ENCODE measurements around the gene BIN1. TPM values are rescaled to one million over a fixed set of nuclear protein-coding genes. Genes with fewer than 3 reads are reported as not detected.

BIN1 gene
- polyA plus RNA-seq, 1 donor (not counting 4 experiments of a cell fraction or from before 2014, with no cell fraction given) = 5.4 TPM

- TF ChIP-seq CTCF (optimal IDR thresholded peaks at IDR 0.05 in 1 of 3, IDR thresholded peaks at IDR 0.05 in 1 of 3, conservative IDR thresholded peaks at IDR 0.05 in 1 of 3; ENCODE audit: extremely low read depth in 1 of 3, insufficient read depth in 2 of 3, low read length in 3 of 3) = no peak
- TF ChIP-seq EZH2 (IDR thresholded peaks at IDR 0.05; ENCODE audit: low read length) = no peak
- Histone ChIP-seq H3K27ac (ENCODE audit: control insufficient read depth, insufficient read depth, low read length) (no peak overlapping the region), H3K4me3 (ENCODE audit: control insufficient read depth in 2 of 3, extremely low read depth in 1 of 3, insufficient read depth in 2 of 3, low read depth in 1 of 3, low read length in 3 of 3) (no peak overlapping the region), H3K9me3 (ENCODE audit: control insufficient read depth, low read depth, low read length) (no peaks in the 10 kb centered on the region), H2AFZ (ENCODE audit: control insufficient read depth, low read length) (no peak overlapping the region), H3K36me3 (ENCODE audit: control insufficient read depth in 2 of 2, extremely low read depth in 1 of 2, insufficient read depth in 2 of 2, low read length in 2 of 2) (no peaks in the 10 kb centered on the region), H3K79me2 (ENCODE audit: control insufficient read depth, insufficient read depth, low read length) (no peaks in the 10 kb centered on the region), H3K9me1 (ENCODE audit: control insufficient read depth, extremely low read depth, insufficient read depth, low read length) (no peaks in the 10 kb centered on the region), H3K4me1 (ENCODE audit: control insufficient read depth, extremely low read depth, insufficient read depth, low read length) (no peaks in the 10 kb centered on the region), H3K9ac (ENCODE audit: control insufficient read depth, extremely low read depth, insufficient read depth, low read length) (no peak overlapping the region), H3K4me2 (ENCODE audit: control insufficient read depth, extremely low read depth, insufficient read depth, low read depth, low read length) (no peak overlapping the region), H3K27me3 (ENCODE audit: control insufficient read depth, extremely low read depth, insufficient read depth, low read length) (no peaks in the 10 kb centered on the region), H4K20me1 (ENCODE audit: control insufficient read depth, extremely low read depth, insufficient read depth, low read length) (no peaks in the 10 kb centered on the region)
- FAIRE-seq = no peak
- no peak for DNase-seq (ENCODE audit: low read depth, low spot score)
- dilution Hi-C loops (cut with MboI; ENCODE audit: extremely low pct_ligation_motif_present, low sequenced_read_pairs) = no loop called here
These were observed 17.5 kb upstream of the BIN1 start for GRCh38 chr2:127124426-127124825.

DNA sequence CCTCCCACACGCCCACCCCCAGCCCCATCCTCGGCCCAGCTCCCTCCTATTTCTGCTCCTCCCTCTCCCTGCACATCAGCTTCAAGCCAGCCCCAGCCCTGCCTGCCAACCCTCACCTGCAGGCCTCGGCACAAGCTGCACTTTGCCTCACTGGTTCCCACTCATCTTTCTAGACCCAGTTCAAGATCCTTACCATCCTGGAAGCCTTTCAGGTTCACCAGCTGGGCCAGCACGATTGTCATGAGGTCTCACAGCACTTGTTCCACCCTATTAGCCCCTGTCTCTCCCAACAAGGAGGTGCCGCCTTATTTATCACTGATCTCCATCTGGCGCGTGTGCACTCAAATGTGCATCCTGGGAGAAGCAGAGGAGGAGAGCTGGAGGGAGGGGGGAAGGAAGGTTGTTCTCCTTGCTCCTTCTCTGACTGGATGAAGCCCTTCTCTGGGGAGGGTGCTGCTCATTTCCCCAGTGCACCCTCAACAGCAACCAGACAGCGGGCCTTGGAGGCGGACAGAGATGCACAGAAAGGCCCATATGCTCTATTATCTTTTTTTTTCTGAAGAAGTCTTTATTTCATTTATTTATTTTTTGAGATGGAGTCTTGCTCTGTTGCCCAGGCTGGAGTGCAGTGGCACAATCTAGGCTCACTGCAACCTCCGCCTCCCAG lies 15.5 kb upstream of the BIN1 start:
- no peak overlapping the region for H3K4me2 ChIP-seq (ENCODE audit: control insufficient read depth, extremely low read depth, insufficient read depth, low read depth, low read length)
- H3K36me3 ChIP-seq (ENCODE audit: control insufficient read depth in 2 of 2, extremely low read depth in 1 of 2, insufficient read depth in 2 of 2, low read length in 2 of 2) = no peaks in the 10 kb centered on the region
- FAIRE-seq (no peak), DNase-seq (ENCODE audit: low read depth, low spot score) (no peak)
- H3K79me2 ChIP-seq (ENCODE audit: control insufficient read depth, insufficient read depth, low read length) = no peaks in the 10 kb centered on the region
- no peaks in the 10 kb centered on the region for H4K20me1 ChIP-seq (ENCODE audit: control insufficient read depth, extremely low read depth, insufficient read depth, low read length)
- no peaks in the 10 kb centered on the region for H3K27me3 ChIP-seq (ENCODE audit: control insufficient read depth, extremely low read depth, insufficient read depth, low read length)
- H3K27ac ChIP-seq (ENCODE audit: control insufficient read depth, insufficient read depth, low read length) = no peak overlapping the region
- no peaks in the 10 kb centered on the region for H3K9me1 ChIP-seq (ENCODE audit: control insufficient read depth, extremely low read depth, insufficient read depth, low read length)
- H3K4me3 ChIP-seq (ENCODE audit: control insufficient read depth in 2 of 3, extremely low read depth in 1 of 3, insufficient read depth in 2 of 3, low read depth in 1 of 3, low read length in 3 of 3) = no peak overlapping the region
- no peak overlapping the region for H2AFZ ChIP-seq (ENCODE audit: control insufficient read depth, low read length)
- H3K9me3 ChIP-seq (ENCODE audit: control insufficient read depth, low read depth, low read length) = no peaks in the 10 kb centered on the region
- dilution Hi-C loops (cut with MboI; ENCODE audit: extremely low pct_ligation_motif_present, low sequenced_read_pairs) = no loop called here
- H3K9ac ChIP-seq (ENCODE audit: control insufficient read depth, extremely low read depth, insufficient read depth, low read length) = no peak overlapping the region
- no peaks in the 10 kb centered on the region for H3K4me1 ChIP-seq (ENCODE audit: control insufficient read depth, extremely low read depth, insufficient read depth, low read length)
- TF ChIP-seq CTCF (optimal IDR thresholded peaks at IDR 0.05 in 1 of 3, IDR thresholded peaks at IDR 0.05 in 1 of 3, conservative IDR thresholded peaks at IDR 0.05 in 1 of 3; ENCODE audit: extremely low read depth in 1 of 3, insufficient read depth in 2 of 3, low read length in 3 of 3) (no peak), EZH2 (IDR thresholded peaks at IDR 0.05; ENCODE audit: low read length) (no peak)
